HEK293 (cell line): Measurements from ENCODE around the gene TMCC1.

Experiments used
- TCF7L2 ChIP-seq: IDR thresholded peaks from 2 replicates; pipeline ENCODE4 v1.6.1; 2011; ENCODE audit warnings: low read depth, mild to moderate bottlenecking, inconsistent platforms, low read length, moderate library complexity, borderline replicate concordance
- ZNF138 ChIP-seq: fragments of 450-650 bp; formaldehyde crosslinking; IDR thresholded peaks from 2 replicates; pipeline ENCODE4 v1.5.1; 2016; ENCODE audit warnings: missing biosample characterization, missing genetic modification characterization, borderline replicate concordance
- ZNF302 ChIP-seq: fragments of 450-650 bp; formaldehyde crosslinking; IDR thresholded peaks from 2 replicates; pipeline ENCODE4 v1.5.1; 2016; ENCODE audit warnings: missing biosample characterization, missing genetic modification characterization, low read depth
- ZNF777 ChIP-seq: fragments of 450-650 bp; formaldehyde crosslinking; IDR thresholded peaks from 2 replicates; pipeline ENCODE4 v1.5.1; 2017; ENCODE audit warnings: missing biosample characterization, missing genetic modification characterization, borderline replicate concordance
- TF ChIP-seq, protein P1 (sequence below): fragments of 450-650 bp; formaldehyde crosslinking; IDR thresholded peaks from 2 replicates; pipeline ENCODE4 v1.5.1; 2016; ENCODE audit warnings: missing biosample characterization, missing genetic modification characterization
- TF ChIP-seq, protein P2 (sequence below): fragments of 450-650 bp; formaldehyde crosslinking; optimal IDR thresholded peaks from 2 replicates; pipeline ENCODE3; 2016; ENCODE audit warnings: missing biosample characterization, mild to moderate bottlenecking, missing genetic modification characterization

DNA sequence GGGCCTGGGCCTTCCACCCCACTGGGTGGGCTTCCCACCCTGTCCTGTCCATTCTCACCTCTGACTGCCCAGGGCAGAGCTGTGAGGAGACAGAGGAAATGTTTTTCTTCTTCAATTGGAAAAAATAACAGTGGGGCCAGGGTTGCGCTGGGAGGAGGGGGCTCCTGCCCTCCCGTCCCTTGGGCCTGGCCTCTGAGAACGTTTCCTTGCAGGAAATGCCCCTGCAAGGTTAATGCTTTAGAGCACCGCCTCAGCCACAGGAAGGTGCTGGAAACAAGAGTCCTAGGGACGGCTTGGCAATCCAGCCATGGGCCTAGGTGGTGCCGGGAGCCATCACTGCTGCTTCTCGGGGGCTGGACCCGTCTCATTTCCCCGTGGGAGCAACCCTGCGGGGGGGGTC lies 283.2 kb downstream of the TMCC1 start:
- TF ChIP-seq, protein P1, sequence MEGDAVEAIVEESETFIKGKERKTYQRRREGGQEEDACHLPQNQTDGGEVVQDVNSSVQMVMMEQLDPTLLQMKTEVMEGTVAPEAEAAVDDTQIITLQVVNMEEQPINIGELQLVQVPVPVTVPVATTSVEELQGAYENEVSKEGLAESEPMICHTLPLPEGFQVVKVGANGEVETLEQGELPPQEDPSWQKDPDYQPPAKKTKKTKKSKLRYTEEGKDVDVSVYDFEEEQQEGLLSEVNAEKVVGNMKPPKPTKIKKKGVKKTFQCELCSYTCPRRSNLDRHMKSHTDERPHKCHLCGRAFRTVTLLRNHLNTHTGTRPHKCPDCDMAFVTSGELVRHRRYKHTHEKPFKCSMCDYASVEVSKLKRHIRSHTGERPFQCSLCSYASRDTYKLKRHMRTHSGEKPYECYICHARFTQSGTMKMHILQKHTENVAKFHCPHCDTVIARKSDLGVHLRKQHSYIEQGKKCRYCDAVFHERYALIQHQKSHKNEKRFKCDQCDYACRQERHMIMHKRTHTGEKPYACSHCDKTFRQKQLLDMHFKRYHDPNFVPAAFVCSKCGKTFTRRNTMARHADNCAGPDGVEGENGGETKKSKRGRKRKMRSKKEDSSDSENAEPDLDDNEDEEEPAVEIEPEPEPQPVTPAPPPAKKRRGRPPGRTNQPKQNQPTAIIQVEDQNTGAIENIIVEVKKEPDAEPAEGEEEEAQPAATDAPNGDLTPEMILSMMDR: no peak
- no peak for TF ChIP-seq ZNF138 (tag by site-specific recombination)
- TF ChIP-seq, protein P2, sequence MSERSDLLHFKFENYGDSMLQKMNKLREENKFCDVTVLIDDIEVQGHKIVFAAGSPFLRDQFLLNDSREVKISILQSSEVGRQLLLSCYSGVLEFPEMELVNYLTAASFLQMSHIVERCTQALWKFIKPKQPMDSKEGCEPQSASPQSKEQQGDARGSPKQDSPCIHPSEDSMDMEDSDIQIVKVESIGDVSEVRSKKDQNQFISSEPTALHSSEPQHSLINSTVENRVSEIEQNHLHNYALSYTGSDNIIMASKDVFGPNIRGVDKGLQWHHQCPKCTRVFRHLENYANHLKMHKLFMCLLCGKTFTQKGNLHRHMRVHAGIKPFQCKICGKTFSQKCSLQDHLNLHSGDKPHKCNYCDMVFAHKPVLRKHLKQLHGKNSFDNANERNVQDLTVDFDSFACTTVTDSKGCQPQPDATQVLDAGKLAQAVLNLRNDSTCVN: no peak
- no peak for TF ChIP-seq ZNF777 (tag by site-specific recombination)
- no peak for TF ChIP-seq TCF7L2
- no peak for TF ChIP-seq ZNF302 (tag by site-specific recombination)
